GM10248 (cell line): ENCODE results near the gene SLC25A38.

Source experiments
- CTCF ChIA-PET: fragments of 300-600 bp; sonication (Branson Sonifier 250); formaldehyde crosslinking; extraction: SDS; loops from one replicate; lab custom pipeline; 2021; ENCODE audit warnings: antibody characterized with exemption; lab: Yijun Ruan, JAX
- POLR2A ChIA-PET: fragments of 350-650 bp; sonication (Branson Sonifier 250); formaldehyde crosslinking; extraction: SDS; loops from one replicate; lab custom pipeline; 2020; ENCODE audit warnings: antibody characterized with exemption; lab: Yijun Ruan, JAX
- DNase-seq: peaks from one replicate; pipeline ENCODE4 v3.0.0; 2012; ENCODE audit errors: extremely low spot score
- CTCF ChIP-seq: IDR thresholded peaks from 2 replicates; pipeline ENCODE4 v1.5.1; 2012; ENCODE audit warnings: mild to moderate bottlenecking, low read depth; ENCODE audit errors: extremely low read depth, missing control alignments, control extremely low read depth

Gene SLC25A38

DNA sequence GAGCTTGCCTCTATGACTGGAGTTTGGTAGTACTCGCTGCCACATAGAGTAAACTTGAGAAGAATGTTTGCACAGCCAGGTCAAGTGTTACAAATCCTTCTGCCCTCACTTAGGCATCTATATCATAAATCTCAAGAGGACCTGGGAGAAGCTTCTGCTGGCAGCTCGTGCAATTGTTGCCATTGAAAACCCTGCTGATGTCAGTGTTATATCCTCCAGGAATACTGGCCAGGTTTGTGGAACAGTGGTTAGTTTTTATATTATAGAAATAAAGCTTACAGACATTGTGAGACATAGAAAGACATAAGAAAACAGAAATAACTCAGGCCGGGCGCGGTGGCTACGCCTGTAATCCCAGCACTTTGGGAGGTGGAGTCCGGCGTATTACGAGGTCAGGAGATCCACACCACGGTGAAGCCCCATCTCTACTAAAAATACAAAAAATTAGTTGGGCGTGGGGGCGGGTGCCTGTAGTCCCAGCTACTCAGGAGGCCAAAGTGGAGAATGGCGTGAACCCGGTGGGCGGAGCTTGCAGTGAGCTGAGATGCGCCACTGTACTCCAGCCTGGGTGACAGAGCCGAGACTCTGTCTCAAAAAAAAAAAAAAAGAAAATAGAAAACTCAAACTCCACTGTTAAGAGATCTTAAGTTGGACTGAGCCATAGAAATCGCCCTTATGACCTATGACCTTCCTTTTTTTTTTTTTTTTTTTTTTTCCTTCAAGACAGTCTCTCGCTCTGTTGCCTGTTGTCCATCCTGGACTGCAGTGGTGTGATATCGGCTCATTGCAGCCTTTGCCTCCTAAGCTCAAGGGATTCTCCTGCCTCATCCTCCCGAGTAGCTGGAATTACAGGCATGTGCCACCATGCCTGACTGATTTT is 25.6 kb downstream of the SLC25A38 start:
- CTCF ChIA-PET: interaction anchor here (1.2 to 4.8 kb wide), 6 partner anchors 8 to 219 kb away, joined by 3 to 20 read pairs (median 9); no protein-coding TSS in a partner anchor
- no peak for TF ChIP-seq CTCF
- DNase-seq: no peak
- POLR2A ChIA-PET: interaction anchor here (0.7 to 1.2 kb wide), 2 partner anchors 9 to 25 kb away, joined by 5 to 14 read pairs; no protein-coding TSS in a partner anchor

GRCh38 chr3:39409514-39410136 is 26.5 kb downstream of the SLC25A38 start:
- no peak for TF ChIP-seq CTCF
- ChIA-PET CTCF (interaction anchor here (1.0 to 3.0 kb wide), 4 partner anchors 7 to 220 kb away, joined by 3 to 20 read pairs (median 5); no protein-coding TSS in a partner anchor), POLR2A (interaction anchor here (0.6 kb wide), 2 partner anchors 284 to 1042 kb away, joined by 3 read pairs; no protein-coding TSS in a partner anchor)
- no peak for DNase-seq

DNA sequence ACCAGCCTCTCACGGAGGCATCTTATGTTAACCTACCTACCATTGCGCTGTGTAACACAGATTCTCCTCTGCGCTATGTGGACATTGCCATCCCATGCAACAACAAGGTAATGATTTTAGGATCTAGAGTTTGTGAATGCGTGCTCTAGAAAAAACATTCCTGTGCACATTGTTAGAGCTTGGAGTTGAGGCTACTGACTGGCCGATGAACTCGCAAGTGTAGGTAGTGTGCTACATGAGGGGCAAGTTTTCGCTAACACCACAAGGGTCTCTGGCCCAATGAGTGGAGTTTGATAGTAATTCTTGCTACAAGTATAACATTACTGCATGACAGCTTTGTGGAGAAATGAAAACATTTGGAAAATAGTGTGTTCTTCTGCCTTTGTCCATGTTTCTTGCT is 27.7 kb downstream of the SLC25A38 start:
- DNase-seq: no peak
- ChIA-PET POLR2A (no interaction called here), CTCF (no interaction called here)
- TF ChIP-seq CTCF: no peak

- DNase-seq: no peak
- TF ChIP-seq CTCF: no peak
- ChIA-PET CTCF (interaction anchor here (0.8 to 1.9 kb wide), 3 partner anchors 9 to 223 kb away, joined by 3 to 7 read pairs (median 4); no protein-coding TSS in a partner anchor), POLR2A (no interaction called here)
Measured at GRCh38 chr3:39412668-39413260, 29.6 kb downstream of the SLC25A38 start.

DNA sequence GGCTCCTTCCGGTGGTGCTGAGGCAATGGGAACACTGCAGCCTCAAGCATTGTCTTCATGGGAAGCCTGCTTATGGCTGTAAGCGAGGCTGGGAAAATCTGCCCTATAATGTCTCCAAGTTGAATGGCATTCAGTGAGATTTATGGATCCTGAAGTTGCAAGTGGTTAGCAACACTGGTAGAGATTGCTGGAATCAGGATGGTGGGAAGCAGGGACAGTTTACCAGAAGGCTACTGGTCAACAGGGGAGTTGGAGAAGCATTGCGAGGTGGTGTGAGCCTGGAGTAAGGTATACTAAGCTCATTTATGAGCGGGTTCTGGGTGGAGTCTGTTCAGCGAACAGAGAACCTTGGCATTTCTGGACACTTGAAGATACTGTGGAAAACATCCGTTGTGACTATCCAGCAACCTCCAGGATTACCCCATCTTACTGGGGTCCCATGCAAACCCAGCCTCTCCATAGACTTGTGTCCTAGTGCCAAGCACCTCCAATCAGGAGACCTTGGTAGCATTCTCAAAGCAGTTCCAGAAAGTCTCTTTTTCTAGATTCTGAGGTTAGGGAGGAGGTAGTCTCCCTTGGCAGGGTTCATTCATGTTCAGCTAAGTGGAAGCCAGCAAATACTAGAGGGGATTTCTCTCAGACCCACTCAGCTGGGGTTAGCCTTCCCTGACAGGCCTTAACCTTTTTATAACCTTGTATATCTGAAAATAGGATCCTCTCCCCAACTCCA is 30.7 kb downstream of the SLC25A38 start:
- DNase-seq: no peak
- ChIA-PET POLR2A (no interaction called here), CTCF (no interaction called here)
- no peak for TF ChIP-seq CTCF
